NT2/D1 (cell line): Measurements from ENCODE around the gene INPP4B.

Experiments
- DNase-seq: peaks from one replicate; pipeline ENCODE4 v3.0.0-alpha.2; 2011; ENCODE audit warnings: low read depth, low spot score
- H3K27me3 ChIP-seq: 2 replicates; pipeline ENCODE4 v1.6.0; 2011; ENCODE audit warnings: mild to moderate bottlenecking; ENCODE audit not compliant: insufficient read length, insufficient read depth
- H3K36me3 ChIP-seq: 2 replicates; pipeline ENCODE4 v1.6.1; 2011; ENCODE audit warnings: mild to moderate bottlenecking, low read length, mixed read lengths; ENCODE audit not compliant: insufficient read depth, insufficient read length
- H3K4me1 ChIP-seq: 2 replicates; pipeline ENCODE4 v1.5.1; 2011; ENCODE audit not compliant: insufficient read depth, insufficient read length
- H3K4me3 ChIP-seq: 2 replicates; pipeline ENCODE4 v1.5.1; 2011; ENCODE audit warnings: low read depth; ENCODE audit not compliant: insufficient read length
- H3K9ac ChIP-seq: 2 replicates; pipeline ENCODE4 v1.6.0; 2011; ENCODE audit warnings: low read depth; ENCODE audit not compliant: insufficient read length
- H3K9me3 ChIP-seq: 2 replicates; pipeline ENCODE4 v1.5.1; 2011; ENCODE audit warnings: mild to moderate bottlenecking, low read length; ENCODE audit not compliant: insufficient read depth
- SUZ12 ChIP-seq: IDR thresholded peaks from 2 replicates; pipeline ENCODE4 v1.6.1; 2011; ENCODE audit not compliant: insufficient read length, insufficient read depth; ENCODE audit errors: extremely low read depth
- YY1 ChIP-seq: IDR thresholded peaks from 2 replicates; pipeline ENCODE4 v1.6.1; 2011; ENCODE audit not compliant: insufficient read length, insufficient read depth
- ZNF274 ChIP-seq: IDR thresholded peaks from 2 replicates; pipeline ENCODE4 v1.6.1; 2011; ENCODE audit warnings: mild to moderate bottlenecking, low read depth, low read length

Gene INPP4B

DNA sequence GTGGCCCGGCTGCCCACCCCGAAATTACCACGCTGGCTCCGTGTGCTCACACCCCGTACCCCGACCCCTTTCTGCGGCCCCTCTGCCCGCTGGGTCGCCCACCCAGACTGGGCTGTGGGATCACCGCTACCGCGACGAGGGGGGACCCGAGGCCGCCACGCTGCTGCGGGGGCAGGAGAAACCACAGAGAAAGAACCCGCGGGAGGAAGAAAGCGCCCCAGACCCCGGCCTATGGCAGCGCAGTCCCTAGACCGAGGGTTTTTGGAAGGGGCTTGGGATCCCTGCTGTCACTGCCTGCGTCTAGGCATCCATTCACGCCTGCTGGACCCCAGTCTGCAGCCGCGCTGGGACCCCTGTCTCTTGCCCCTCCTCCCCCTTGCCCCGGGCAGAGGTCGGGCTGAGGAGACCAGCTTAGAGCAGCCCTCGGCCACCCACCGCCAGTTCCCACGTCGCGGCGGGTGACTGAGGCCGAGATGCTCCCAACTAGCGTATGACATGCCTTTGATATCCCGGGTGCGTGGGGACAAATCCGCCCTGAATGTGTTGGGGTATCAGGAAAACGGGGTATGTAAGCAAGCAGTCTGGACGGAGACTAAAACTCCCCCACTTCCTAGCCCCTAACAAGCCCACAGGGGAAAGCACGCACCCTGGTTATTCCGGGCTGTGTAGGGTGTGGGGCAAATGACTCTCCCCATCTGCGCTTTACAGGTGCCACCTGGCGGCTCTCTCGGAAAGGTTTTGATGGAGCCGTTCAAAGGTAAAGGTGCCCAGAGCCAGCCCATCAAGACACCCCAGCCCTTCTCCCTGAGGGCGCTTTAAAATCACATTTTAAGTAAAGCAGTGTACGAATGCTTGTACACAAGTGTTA lies 862 bp upstream of the INPP4B start:
- Histone ChIP-seq H3K36me3 (no peaks in the 10 kb centered on the region), H3K4me1 (no peaks in the 10 kb centered on the region), H3K4me3 (peak overlapping the region; percentile 53), H3K9ac (peak overlapping the region; percentile 21), H3K27me3 (peaks cover 42% of the 10 kb centered on the region), H3K9me3 (no peaks in the 10 kb centered on the region)
- DNase-seq = peak; percentile 27
- TF ChIP-seq ZNF274 (no peak), YY1 (no peak), SUZ12 (no peak)

GRCh38 chr4:142845293-142846107 lies 601 bp downstream of the INPP4B start:
- H3K36me3 ChIP-seq = no peaks in the 10 kb centered on the region
- no peak for TF ChIP-seq ZNF274
- no peak for TF ChIP-seq YY1
- no peak for TF ChIP-seq SUZ12
- peak overlapping the region; percentile 53 for H3K4me3 ChIP-seq
- no peak overlapping the region for H3K9ac ChIP-seq
- no peaks in the 10 kb centered on the region for H3K4me1 ChIP-seq
- DNase-seq = no peak
- peaks cover 42% of the 10 kb centered on the region for H3K27me3 ChIP-seq
- H3K9me3 ChIP-seq = no peaks in the 10 kb centered on the region

DNA sequence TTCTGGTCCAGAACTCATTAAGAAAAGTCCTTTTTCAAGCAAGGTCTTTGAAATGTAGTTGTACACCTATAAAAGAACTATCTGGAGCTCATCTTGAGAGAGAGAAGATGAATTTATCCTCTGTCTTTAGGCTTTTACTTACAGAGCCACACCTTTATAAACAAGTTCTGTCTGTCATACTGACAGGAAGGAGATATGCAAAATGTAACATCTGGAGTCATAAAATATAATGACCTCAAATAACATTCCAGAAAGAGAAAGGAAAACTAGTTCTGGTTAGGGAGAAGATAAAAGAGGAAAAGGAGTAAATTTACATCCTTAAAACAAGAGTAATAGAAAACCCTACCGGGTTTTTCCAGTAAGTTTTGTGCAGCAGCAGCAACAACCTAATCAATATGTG lies 1.3 kb downstream of the INPP4B start:
- Histone ChIP-seq H3K4me3 (no peak overlapping the region), H3K4me1 (no peaks in the 10 kb centered on the region), H3K9me3 (no peaks in the 10 kb centered on the region), H3K9ac (no peak overlapping the region), H3K27me3 (peaks cover 42% of the 10 kb centered on the region), H3K36me3 (no peaks in the 10 kb centered on the region)
- no peak for TF ChIP-seq ZNF274
- no peak for TF ChIP-seq YY1
- no peak for DNase-seq

GRCh38 chr4:142840516-142841123 lies 5.5 kb downstream of the INPP4B start:
- Histone ChIP-seq H3K9me3 (no peaks in the 10 kb centered on the region), H3K36me3 (no peaks in the 10 kb centered on the region), H3K4me3 (no peak overlapping the region), H3K4me1 (no peaks in the 10 kb centered on the region), H3K27me3 (peaks cover 22% of the 10 kb centered on the region), H3K9ac (no peak overlapping the region)
- TF ChIP-seq ZNF274 (no peak), YY1 (no peak), SUZ12 (no peak)
- DNase-seq = no peak

DNA sequence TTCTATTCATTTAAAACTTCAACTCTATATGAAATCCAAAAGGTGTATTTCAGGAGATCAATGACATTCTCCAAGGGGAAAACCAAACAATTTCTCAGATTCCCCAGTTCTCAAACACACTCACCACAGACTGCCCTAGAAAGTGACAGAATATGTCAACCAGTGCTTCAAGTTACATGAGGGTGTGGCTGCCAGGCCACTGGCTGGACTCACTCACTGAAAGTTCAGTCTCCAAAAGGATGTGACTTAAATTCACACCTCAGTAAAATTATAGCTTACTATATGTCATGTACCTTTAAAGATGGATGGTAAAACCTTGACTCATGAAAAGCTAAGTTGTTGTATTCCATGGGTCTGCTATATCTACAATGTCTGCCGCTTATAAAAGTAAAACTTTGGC lies 7.3 kb downstream of the INPP4B start:
- DNase-seq = no peak
- no peak for TF ChIP-seq SUZ12
- no peak for TF ChIP-seq YY1
- TF ChIP-seq ZNF274 = no peak
- Histone ChIP-seq H3K4me3 (no peak overlapping the region), H3K9me3 (no peaks in the 10 kb centered on the region), H3K9ac (no peak overlapping the region), H3K36me3 (no peaks in the 10 kb centered on the region), H3K27me3 (peaks cover 3% of the 10 kb centered on the region), H3K4me1 (no peaks in the 10 kb centered on the region)

- no peaks in the 10 kb centered on the region for H3K9me3 ChIP-seq
- H3K9ac ChIP-seq = no peak overlapping the region
- no peaks in the 10 kb centered on the region for H3K27me3 ChIP-seq
- no peaks in the 10 kb centered on the region for H3K4me1 ChIP-seq
- DNase-seq = no peak
- H3K36me3 ChIP-seq = no peaks in the 10 kb centered on the region
- no peak overlapping the region for H3K4me3 ChIP-seq
- TF ChIP-seq ZNF274 (no peak), SUZ12 (no peak), YY1 (no peak)
Observed at GRCh38 chr4:142832022-142832421, 14.1 kb downstream of the INPP4B start.

GRCh38 chr4:142826503-142827241 lies 19.4 kb downstream of the INPP4B start:
- Histone ChIP-seq H3K9me3 (no peaks in the 10 kb centered on the region), H3K9ac (no peak overlapping the region), H3K4me3 (no peak overlapping the region), H3K4me1 (no peaks in the 10 kb centered on the region), H3K27me3 (no peaks in the 10 kb centered on the region), H3K36me3 (no peaks in the 10 kb centered on the region)
- DNase-seq = no peak
- TF ChIP-seq SUZ12 = no peak
- TF ChIP-seq YY1 = no peak
- no peak for TF ChIP-seq ZNF274
